NCI-H2196 treated with DMSO at 0.1 percent for 48 hours (cell line): ENCODE data around the gene INTS15.

Experiments
- DNase-seq: peaks from one replicate; lab custom pipeline; 2025; ENCODE audit not compliant: unreplicated experiment; lab: John Stamatoyannopoulos, UW

The INTS15 gene

GRCh38 chr7:6589829-6590644 is at the start of gene INTS15:
Gene INTS15, plus strand, starts transcription at chr7:6590021. Its CDS starts 263 bp downstream, at chr7:6590284.
- peak; percentile 47 for DNase-seq

- DNase-seq = no peak
Measured at GRCh38 chr7:6542368-6542767, 47.5 kb upstream of the INTS15 start.

GRCh38 chr7:6545398-6546126 is 44.3 kb upstream of the INTS15 start:
- no peak for DNase-seq

- DNase-seq = no peak
Measured at GRCh38 chr7:6546498-6547251, 43.1 kb upstream of the INTS15 start.

GRCh38 chr7:6547400-6547799 is 42.4 kb upstream of the INTS15 start:
- no peak for DNase-seq

GRCh38 chr7:6551016-6551511 is 38.8 kb upstream of the INTS15 start, which contains the start of gene GRID2IP:
Gene GRID2IP, minus strand, starts transcription at chr7:6551461. Its CDS starts 25 bp downstream, at chr7:6551436.
- DNase-seq = no peak

- DNase-seq = no peak
Measured at GRCh38 chr7:6553448-6554044, 36.3 kb upstream of the INTS15 start.

GRCh38 chr7:6554848-6555247 is 35.0 kb upstream of the INTS15 start:
- DNase-seq = no peak

- DNase-seq = no peak
Measured at GRCh38 chr7:6556196-6556595, 33.6 kb upstream of the INTS15 start.

GRCh38 chr7:6558837-6559236 is 31.0 kb upstream of the INTS15 start:
- no peak for DNase-seq

GRCh38 chr7:6559896-6560295 is 29.9 kb upstream of the INTS15 start:
- no peak for DNase-seq

- no peak for DNase-seq
Measured at GRCh38 chr7:6562106-6562505, 27.7 kb upstream of the INTS15 start.

GRCh38 chr7:6563936-6564770 is 25.7 kb upstream of the INTS15 start:
- no peak for DNase-seq

- DNase-seq = no peak
Measured at GRCh38 chr7:6565655-6566054, 24.2 kb upstream of the INTS15 start.

GRCh38 chr7:6567886-6568285 is 21.9 kb upstream of the INTS15 start:
- no peak for DNase-seq

- DNase-seq = no peak
Measured at GRCh38 chr7:6571160-6571779, 18.6 kb upstream of the INTS15 start.

- DNase-seq = no peak
Measured at GRCh38 chr7:6575281-6576023, 14.4 kb upstream of the INTS15 start.

GRCh38 chr7:6576024-6576866 is 13.6 kb upstream of the INTS15 start:
- DNase-seq = no peak
